ENCODE data around the gene GLB1L2.

The GLB1L2 gene

DNA sequence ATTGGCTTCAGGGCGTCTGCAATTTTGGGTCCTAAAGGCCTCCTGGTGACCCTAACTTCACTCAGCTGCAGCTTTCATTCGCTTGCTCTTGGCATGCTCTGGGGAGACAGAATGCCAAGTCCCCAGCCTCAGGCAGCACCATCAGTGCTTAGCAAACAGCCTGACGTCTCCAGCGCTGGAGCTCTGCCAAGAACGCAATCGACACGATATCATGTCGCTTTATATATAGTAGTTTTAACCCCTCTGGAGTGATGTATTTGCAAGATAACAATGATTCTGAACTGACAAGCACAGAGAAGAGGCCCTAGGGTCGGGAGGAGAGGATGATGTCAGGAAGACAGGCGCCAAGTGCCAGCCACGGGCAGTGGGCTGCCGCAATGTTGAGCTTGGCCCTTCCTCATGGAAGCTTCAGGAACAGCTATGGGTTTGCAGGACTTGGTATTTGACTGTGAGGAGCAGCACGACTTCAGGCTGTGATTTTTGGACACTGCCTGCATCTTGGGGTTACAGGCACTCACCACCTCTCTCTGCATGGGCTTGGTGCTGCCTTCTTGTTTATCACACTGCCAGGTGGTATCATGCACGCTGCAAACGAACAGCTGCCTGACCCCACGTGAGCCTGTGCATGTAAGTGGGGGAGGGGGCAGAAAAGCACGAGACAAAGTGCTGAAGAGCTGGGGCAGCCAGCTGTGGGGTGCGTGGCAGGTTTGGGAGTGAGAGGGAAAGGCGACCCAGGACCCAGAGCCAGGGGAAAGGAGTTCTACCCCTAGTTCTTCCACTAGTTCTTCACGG lies 54.2 kb downstream of the GLB1L2 start:
- no peak for DNase-seq (ENCODE audit: low read depth in 2 of 2)

DNA sequence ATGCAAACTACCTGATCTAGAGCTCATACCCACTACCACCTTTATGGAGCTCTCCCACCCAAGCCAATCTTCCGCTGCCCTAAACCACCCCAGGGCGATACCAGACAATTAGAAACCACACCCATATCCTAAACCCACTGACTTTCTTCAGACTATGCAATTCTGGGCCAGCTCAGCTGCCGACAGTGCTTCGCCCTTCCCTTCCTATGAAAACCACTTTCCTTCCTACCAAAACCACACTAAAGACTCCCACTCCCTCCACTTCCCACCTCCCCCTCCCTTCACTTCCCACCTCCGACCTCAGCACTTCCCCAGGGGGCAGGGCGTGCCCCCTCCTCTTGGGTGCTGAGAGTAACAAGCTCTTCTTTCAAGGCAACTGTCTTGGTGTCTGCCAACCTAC lies 55.2 kb downstream of the GLB1L2 start:
- DNase-seq (ENCODE audit: low read depth in 2 of 2): no peak

GRCh38 chr11:134387501-134387900 lies 55.7 kb downstream of the GLB1L2 start:
- DNase-seq (ENCODE audit: low read depth in 2 of 2): no peak

GRCh38 chr11:134388590-134388989 lies 56.8 kb downstream of the GLB1L2 start:
- DNase-seq (ENCODE audit: low read depth in 2 of 2): no peak

DNA sequence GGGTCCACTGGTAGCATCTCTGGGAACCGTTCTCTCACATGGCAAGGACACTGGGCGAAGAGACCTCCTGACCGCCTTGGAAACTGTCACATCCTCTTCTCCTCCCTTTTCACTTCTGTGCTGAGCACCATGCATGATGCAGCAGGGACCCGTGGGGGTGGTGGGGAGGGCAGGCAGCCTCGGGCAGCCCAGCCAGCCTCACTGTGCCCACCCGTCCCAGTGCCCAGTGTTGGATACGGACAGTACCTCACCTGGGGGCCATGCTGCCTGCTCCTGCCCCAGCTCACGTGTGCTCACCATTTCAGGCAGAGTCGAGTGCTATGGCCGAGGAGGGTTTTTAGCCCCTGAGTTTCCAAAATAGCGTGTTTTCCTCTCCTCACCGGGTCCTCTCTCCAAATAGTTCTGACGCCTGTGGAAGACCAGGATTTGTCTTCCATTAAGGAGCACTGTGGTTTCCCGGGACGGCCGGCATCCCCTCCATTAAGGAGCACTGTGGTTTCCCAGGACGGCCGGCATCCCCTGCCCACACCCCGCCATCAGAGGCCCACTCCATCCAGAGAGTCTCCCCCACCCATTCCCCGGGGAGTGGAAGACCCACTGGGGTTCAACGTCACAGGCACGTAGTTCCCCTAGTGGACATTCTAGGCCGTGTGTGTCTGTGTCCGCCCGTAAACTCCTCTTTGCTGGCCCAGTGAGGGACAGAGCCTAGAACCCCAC lies 57.8 kb downstream of the GLB1L2 start:
- DNase-seq (ENCODE audit: low read depth in 2 of 2): no peak

- DNase-seq (ENCODE audit: low read depth in 2 of 2): no peak
These were observed 59.1 kb downstream of the GLB1L2 start for GRCh38 chr11:134390706-134391569.

- DNase-seq (ENCODE audit: low read depth in 2 of 2): no peak
These were observed 59.9 kb downstream of the GLB1L2 start for GRCh38 chr11:134391656-134392055.

DNA sequence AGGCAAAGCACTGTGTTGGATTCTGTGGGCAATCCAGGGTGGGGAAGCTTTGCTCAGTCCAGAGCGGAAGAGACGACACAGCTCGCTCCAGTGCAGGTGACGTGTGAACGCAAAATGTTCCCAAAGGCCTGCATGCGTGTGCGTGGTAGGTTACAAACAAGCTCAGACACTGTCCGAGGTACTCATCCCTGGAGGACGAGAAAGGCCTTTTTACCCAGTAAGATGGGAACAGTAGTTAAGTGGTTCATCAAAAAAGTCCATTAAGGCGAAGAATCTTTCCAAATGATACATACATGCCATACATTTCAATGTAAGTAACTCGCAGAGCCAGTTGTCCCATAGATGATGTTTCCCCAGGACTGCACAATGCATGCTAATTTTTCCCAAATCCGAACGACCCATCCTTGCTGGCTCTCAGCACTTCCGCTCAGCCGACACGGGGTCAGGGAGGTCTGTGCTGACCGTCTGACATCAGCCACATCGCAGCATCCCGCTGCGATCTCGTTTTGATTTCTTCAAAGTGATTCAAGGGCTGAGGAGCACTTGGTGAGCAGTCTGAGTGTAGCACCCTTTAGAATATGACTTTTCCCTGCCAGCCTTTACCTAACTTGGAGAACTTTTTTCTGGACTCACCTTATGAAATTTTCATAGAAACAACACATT lies 61.3 kb downstream of the GLB1L2 start:
- no peak for DNase-seq (ENCODE audit: low read depth in 2 of 2)

DNA sequence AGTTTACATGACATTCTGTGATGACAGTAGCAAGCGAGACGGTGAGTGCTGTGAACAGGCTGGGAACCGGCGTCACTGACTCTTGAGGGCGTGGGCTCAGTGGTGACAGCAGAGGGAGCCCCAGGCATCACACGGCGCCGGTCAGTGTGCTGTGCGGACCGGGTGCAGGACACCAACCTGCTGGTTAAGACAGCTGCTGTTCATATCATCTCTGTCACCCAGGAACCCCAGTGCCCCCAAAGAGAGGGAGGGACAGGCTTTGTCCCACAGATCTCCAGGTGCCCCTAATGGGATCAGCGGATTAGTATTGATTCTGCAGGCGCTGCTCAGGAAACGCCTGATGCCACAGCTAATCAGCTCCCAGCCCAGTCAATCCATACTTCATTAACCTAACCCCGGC lies 61.9 kb downstream of the GLB1L2 start:
- DNase-seq (ENCODE audit: low read depth in 2 of 2): no peak

- no peak for DNase-seq (ENCODE audit: low read depth in 2 of 2)
These were observed 62.5 kb downstream of the GLB1L2 start for GRCh38 chr11:134394311-134394710.

DNA sequence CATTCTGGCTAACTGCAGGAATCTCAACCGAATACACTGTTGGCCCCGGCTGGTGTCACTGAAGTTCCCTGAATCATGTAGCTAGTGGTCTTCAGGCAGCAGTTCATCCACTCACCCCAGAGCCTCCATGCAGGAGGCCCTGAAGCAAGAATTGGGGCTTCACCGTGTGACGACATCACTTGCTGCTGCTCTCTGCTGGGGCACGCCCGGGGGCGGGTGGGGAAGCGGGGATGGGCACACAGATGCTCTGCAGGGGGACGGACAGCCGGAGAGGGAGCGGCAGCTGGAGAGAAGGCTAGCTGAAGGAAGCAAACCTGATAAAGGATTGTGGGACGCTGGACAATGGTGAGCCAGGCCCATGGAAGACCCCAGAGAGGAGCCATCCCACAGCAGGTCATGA lies 63.2 kb downstream of the GLB1L2 start:
- no peak for DNase-seq (ENCODE audit: low read depth in 2 of 2)

DNA sequence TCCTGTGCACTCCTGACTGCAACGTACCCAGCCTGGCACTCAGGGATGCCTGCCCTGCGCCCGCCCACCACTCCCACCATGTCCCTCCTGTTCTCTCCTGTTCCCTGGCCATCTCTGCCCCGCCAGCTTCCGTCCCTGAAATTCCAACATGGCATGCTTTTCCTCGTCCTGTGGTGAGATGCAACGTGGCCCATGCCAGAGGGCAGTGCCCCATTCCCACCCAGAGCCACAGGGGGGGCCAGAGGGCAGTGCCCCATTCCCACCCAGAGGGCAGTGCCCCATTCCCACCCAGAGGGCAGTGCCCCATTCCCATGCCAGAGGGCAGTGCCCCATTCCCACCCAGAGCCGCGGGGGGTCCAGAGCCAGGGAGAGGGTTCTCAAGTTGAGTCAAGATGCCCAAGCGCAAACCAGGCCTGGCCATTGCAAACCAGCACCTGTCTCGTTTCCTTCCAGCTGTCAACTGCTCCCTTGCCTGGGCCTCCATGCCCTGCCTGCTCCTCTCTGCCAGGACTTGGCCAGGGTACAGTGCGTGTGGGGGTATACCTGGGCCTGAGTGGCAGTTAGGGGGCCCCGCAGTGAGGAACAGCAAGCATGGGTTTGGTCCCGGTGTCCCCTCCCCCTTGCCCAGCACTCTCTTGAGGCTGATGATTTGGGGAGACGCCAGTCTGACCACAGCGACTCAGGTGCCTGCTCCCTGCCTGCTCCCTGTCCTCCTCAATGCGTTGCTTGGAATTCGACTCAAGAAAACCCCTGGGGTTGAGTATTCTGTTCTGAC lies 65.7 kb downstream of the GLB1L2 start:
- DNase-seq (ENCODE audit: low read depth in 2 of 2): no peak

DNA sequence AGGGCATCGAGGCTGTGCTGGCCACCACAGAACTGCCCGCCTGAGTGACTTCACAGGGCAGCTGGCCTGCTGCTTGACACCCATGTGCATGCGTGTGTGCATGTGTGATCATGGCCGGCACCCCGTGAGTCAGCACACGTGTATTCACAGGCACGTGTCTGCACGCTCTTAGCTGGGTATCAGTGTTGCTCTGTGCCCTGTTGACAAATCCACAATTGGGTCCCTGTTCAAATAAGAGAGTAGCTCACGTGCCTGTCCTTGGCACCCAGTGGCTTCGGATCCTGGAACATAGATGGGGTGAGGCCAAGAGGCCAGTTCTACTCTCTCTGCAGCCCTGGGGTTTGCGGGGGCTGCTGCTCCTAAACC lies 66.3 kb downstream of the GLB1L2 start:
- no peak for DNase-seq (ENCODE audit: low read depth in 2 of 2)

GRCh38 chr11:134398644-134399292 lies 67.0 kb downstream of the GLB1L2 start:
- no peak for DNase-seq (ENCODE audit: low read depth in 2 of 2)

DNA sequence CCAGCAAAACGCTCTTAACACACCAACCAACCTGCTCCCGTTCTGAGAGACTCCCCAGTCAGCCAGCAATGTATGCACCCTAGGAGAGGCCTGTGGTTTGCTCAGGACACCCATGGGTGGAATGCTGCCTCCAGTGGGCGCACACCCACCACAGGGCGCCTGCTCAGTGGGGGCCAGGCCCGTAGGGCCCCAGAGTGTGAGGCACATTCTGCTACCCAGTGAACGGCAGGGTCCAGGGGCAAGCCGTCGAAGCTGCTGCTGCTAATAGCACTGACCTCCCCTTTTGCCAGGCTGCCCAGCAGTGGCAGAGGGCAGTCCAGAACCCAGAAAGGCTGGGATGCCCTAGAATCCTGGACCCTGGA lies 67.5 kb downstream of the GLB1L2 start:
- no peak for DNase-seq (ENCODE audit: low read depth in 2 of 2)

GRCh38 chr11:134399996-134400395 lies 68.2 kb downstream of the GLB1L2 start:
- DNase-seq (ENCODE audit: low read depth in 2 of 2): no peak

DNA sequence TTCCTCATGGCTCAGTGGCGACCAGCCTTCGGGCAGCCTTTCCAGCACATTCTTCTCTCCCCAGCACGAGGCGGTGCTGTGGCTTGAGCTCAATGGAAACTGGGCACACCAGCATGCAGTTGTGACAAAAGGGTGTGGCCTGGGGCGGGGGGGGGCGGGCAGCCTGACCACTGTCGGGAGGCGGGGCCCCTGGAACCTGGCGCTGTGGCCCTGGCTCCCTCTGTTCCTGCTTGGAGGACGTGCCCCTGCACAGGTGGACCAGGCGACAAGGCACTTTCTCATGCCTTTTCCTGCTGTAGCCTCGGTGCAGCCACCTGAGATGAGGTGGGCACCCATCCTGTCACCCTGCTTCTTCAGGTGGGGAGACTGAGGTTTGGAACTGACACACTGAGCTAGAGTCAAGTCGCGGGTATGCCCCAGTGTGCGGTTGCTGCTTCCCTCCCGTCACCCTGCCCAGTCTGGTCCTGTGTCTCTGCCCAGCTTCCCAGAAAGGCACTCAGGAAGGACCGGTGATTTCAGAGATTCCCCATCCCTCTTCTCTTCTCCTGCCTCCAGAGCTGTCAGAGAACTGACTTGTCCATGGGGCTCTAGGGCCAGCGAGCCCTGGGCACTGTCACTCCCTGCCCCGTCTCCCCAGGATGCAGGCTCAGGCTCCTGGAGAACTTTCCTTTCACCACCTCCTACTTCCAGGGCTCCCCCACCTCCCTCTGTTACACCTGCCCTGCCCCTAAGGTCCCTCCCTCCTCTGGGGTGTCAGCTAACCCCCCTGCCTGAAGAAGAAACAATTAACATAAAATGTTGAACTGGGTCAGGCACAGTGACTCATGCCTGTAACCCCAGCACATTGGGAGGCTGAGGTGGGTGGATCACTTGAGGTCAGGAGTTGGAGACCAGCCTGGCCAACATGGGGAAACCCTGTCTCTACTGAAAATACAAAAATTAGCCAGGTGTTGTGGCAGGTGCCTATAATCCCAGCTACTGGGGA lies 70.3 kb downstream of the GLB1L2 start:
- no peak for DNase-seq (ENCODE audit: low read depth in 2 of 2)

DNA sequence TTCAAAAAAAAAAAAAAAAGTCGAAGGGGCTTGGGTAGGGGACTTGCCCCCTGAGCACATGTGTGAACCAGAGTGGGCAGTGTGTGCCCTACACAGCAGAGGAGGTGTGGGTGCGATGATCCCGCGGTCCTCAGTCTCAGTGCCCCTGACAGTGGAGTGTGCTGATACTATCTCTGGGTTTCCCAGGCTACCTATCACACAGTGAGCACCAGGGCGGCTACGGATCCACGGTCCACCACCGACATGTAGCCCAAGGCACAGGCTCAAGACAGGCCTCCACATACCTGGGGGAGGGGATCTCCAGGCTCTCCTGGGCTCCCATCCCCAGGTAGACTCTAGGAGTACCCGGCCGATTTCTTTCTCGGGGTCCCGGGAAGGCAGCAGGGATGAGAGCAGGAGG lies 71.1 kb downstream of the GLB1L2 start:
- no peak for DNase-seq (ENCODE audit: low read depth in 2 of 2)

GRCh38 chr11:134404575-134405341 lies 73.0 kb downstream of the GLB1L2 start:
- no peak for DNase-seq (ENCODE audit: low read depth in 2 of 2)

Data from stimulated activated CD8-positive, alpha-beta memory T cell treated with anti-CD3 and anti-CD28 coated beads, Interleukin-15, amount 100 ng/mL, for 4 hours (primary cell).